GM18505 (cell line): Measurements from ENCODE around the gene ZNF26.
"Not testable (repeated sequence)": the region's sequence is repeated elsewhere in the genome, so short reads cannot be mapped to it uniquely, and the experiment has no call there.

Experiments used
- ATAC-seq: cut with Tn5 transposase; IDR thresholded peaks from one replicate; pipeline ENCODE4 v1.9.1; 2021; ENCODE audit not compliant: unreplicated experiment
- POLR2A ChIP-seq: IDR thresholded peaks from 4 replicates; pipeline ENCODE4 v1.6.1; 2011; ENCODE audit warnings: borderline replicate concordance; ENCODE audit not compliant: insufficient read depth, insufficient read length; ENCODE audit errors: extremely low read depth

Gene ZNF26

DNA sequence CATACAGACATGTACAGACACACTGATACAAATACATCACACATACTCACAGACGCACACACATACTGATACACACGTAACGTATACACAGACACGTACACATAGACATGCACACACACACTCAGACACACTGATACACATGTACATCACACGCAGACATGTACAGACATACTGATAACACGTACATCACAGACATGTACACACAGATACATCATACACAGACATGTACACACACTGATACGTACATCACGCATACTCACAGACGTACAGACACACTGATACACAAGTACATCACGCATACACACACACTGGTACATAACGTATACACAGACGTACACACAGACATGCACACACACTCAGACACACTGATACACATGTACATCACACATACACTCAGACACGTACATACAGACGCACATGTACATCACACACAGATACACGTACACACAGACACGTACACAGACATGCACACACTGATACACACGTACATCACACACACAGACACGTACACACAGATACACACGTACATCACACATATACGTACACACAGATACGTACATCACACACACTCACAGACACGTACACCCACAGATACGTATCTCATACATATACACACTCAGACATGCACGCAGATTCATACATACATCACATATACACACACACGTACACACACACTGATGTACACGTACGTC lies 35.2 kb upstream of the ZNF26 start:
- no peak for TF ChIP-seq POLR2A
- ATAC-seq, result no peak

DNA sequence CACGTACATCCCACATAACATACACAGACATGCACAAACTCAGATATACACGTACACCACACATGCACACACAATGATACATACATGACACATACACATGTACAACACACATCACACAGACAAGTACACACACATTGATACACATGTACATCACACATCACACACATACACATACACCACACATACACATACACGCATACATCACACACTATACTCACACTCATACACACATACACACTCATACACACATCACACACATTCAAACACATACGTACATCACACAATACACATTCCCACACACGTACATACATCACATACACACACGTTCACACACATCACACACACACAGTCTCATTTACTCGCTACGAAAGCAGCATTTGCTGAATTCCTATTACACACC lies 34.5 kb upstream of the ZNF26 start:
- no peak for ATAC-seq
- no peak for TF ChIP-seq POLR2A

- TF ChIP-seq POLR2A, result no peak
- ATAC-seq, result no peak
Observed at GRCh38 chr12:132952371-132953162, 33.6 kb upstream of the ZNF26 start.

DNA sequence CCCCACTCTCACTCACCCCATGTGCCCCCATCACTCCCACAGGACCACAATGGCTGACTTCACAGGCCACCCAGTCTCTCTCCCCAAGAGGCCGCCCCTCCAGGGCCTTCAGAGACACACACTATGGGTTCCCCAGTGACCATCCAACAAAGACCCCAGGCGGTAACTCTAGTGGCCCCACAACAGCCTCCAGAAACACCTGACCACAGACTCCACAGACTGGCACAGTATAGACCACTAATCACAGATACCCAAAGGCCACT lies 33.1 kb upstream of the ZNF26 start:
- TF ChIP-seq POLR2A, result no peak

GRCh38 chr12:132953771-132954170 lies 32.4 kb upstream of the ZNF26 start:
- no peak for TF ChIP-seq POLR2A
- ATAC-seq, result no peak

More for the DNA sequence above, 33.1 kb upstream of the ZNF26 start:
- ATAC-seq, result no peak

- TF ChIP-seq POLR2A, result no peak
- ATAC-seq, result no peak
Observed at GRCh38 chr12:132954471-132955048, 31.6 kb upstream of the ZNF26 start.

- no peak for TF ChIP-seq POLR2A
- ATAC-seq, result peak; percentile 39
Observed at GRCh38 chr12:132955094-132956010, 30.8 kb upstream of the ZNF26 start.

GRCh38 chr12:132956011-132956788 lies 30.0 kb upstream of the ZNF26 start, which contains the start of gene ZNF605:
Gene ZNF605, minus strand, starts transcription at chr12:132956306. Its CDS starts 10,671 bp downstream, at chr12:132945635.
- ATAC-seq, result peak; percentile 94
- TF ChIP-seq POLR2A, result peak; percentile 61

DNA sequence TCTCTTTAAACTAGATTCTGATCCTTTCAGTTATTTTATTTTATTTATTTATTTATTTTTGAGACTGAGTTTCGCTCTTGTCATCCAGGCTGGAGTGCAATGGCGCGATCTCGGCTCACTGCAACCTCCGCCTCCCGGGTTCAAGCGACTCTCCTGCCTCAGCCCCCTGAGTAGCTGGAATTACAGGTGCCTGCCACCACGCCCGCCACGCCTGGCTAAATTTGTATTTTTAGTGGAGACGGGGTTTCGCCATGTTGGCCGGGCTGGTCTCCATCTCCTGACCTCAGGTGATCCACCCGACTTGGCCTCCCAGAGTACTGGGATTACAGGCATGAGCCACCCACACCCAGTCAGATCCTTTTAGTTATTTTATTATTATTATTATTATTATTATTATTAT lies 24.4 kb upstream of the ZNF26 start:
- not testable (repeated sequence) for ATAC-seq

- ATAC-seq, result not testable (repeated sequence)
Observed at GRCh38 chr12:132963947-132964346, 22.2 kb upstream of the ZNF26 start.

- ATAC-seq, result no peak
- TF ChIP-seq POLR2A, result no peak
Observed at GRCh38 chr12:132965796-132966195, 20.4 kb upstream of the ZNF26 start.

DNA sequence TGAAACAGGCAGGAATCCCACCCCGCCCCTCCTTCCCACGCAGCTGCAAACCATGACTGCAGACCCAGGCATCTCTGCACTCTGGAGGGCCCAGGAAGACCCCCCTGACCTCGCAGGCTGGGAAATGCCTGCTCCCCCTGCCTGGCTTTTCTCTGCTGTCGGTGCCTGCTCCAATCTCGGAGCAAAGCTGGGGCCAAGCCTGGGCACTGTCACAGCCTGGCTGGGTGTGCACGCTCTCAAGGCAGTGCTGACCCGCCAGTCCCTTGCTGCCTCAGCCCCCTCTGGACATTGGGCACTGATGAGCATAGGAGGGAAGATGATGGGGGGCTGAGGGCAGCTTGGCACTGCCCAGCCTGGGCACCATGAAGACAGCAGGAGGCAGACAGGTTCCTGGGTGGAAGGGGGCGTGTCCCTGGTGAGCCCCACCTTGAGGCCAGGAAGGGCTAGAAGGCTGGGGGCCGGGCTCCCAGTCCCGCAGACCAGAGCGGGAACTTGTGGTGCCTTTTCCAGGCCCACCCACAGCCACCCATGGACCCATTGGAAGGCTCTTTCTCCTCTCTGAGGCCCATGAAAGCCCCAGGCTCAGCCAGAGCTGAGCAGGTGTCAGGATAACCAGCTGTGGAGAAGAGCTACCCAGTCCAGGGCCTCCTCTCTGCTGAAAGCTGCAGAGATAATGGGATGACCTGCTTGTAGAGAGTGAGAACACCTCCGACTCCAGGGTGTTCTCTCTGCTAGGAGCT lies 19.3 kb upstream of the ZNF26 start:
- ATAC-seq, result no peak
- no peak for TF ChIP-seq POLR2A
